ENCODE results near the gene FAU.

GRCh38 chr11:65118097-65118837 is 3.7 kb downstream of the FAU start:
- no peak for TF ChIP-seq ZNF37A (tag by site-specific recombination; IDR thresholded peaks at IDR 0.05)
- TF ChIP-seq REST (tag by site-specific recombination; IDR thresholded peaks at IDR 0.05): no peak
- TF ChIP-seq CTCF (tag by site-specific recombination; IDR thresholded peaks at IDR 0.05): 0 out of 2 replicates have a peak, but pooled peaks have one; percentile 2
- TF ChIP-seq ZNF132 (tag by site-specific recombination; IDR thresholded peaks at IDR 0.05; ENCODE audit: borderline replicate concordance): no peak
- no peak for TF ChIP-seq ZNF302 (tag by site-specific recombination; IDR thresholded peaks at IDR 0.05; ENCODE audit: low read depth)
- no peak for TF ChIP-seq ZNF112 (tag by site-specific recombination; IDR thresholded peaks at IDR 0.05)
- TF ChIP-seq ZNF514 (tag by site-specific recombination; IDR thresholded peaks at IDR 0.05): no peak
- no peak for TF ChIP-seq HIC1 (tag by site-specific recombination; IDR thresholded peaks at IDR 0.05)

Measured in HEK293 (cell line).